Measurements from ENCODE around the gene DCUN1D3. TPM values are rescaled to one million over a fixed set of nuclear protein-coding genes. Genes with fewer than 3 reads are reported as not detected.
A peak's percentile ranks its signal among the peaks of the same experiment; 100 is the strongest.
"Not testable (repeated sequence)": the region's sequence is repeated elsewhere in the genome, so short reads cannot be mapped to it uniquely, and the experiment has no call there.

DCUN1D3 gene
- total RNA-seq, 1 donor: 30.2 TPM

DNA sequence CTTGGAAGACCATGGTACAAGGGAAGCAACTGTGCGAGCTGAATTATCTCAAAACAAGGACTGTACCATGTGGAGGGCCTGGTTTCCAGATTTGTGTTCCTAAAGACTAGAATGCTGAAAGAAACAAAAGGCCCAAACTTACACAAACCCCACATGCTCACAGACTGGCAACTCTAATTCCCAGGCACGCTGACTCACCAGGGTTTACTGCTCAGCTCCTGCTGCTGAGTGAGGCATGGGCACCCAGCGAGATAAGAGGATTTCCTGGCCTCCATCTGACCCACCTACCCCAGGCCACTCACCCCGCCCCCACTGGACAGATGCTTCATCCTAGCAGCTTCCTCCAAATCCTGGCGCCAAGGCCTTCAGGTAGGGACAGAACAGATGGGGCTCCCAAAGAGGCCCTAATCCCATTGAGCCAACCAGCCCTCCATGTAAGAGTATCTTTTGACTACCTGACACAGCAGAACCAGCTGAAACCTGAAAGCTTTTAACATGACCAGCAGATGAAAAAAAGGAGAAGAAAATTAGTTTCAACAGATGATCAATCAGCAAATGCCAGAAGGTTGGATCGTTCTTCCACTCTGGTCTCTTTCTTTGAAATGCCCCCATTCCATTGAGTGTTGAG, 33.9 kb downstream of the DCUN1D3 start:
- H3K4me3 ChIP-seq (ENCODE audit: low read depth, low read length): no peak overlapping the region
- peak; percentile 88 for DNase-seq (ENCODE audit: low read depth)
- TF ChIP-seq, protein P1, sequence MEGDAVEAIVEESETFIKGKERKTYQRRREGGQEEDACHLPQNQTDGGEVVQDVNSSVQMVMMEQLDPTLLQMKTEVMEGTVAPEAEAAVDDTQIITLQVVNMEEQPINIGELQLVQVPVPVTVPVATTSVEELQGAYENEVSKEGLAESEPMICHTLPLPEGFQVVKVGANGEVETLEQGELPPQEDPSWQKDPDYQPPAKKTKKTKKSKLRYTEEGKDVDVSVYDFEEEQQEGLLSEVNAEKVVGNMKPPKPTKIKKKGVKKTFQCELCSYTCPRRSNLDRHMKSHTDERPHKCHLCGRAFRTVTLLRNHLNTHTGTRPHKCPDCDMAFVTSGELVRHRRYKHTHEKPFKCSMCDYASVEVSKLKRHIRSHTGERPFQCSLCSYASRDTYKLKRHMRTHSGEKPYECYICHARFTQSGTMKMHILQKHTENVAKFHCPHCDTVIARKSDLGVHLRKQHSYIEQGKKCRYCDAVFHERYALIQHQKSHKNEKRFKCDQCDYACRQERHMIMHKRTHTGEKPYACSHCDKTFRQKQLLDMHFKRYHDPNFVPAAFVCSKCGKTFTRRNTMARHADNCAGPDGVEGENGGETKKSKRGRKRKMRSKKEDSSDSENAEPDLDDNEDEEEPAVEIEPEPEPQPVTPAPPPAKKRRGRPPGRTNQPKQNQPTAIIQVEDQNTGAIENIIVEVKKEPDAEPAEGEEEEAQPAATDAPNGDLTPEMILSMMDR (IDR thresholded peaks at IDR 0.05; ENCODE audit: insufficient read depth, low read length): no peak

DNA sequence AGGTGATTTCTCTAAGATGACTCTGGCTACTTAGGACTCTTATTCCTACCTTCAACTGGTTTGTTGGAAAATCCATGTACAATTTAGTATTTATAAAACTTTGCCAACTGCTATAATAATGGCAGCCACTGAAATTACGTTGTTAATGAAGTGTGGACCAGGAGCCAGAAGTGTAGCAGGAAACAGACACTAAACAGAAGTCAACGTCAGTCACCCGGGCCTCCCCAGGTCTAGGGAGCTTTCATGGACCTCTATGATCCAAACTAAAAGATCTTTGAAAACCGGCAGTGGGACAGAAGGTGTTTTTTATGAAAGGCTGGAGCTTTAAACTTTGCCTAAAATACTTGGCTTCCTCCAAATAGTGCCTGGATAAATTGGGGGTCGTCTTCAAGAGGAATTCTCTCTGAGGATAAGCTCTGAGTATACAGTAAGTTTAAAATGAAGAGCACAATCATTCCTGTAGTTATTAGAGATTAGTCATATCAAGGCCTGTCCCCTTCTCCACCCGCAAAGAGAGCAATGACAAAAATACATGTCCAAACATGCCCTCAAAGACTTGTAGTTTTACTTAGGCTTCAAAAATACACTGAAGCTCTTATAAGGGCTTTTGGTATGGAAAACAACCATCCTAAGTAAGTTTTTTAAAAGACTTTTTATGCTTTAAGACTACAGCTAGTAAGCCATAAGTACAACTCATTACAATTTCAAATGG, 34.6 kb downstream of the DCUN1D3 start:
- DNase-seq (ENCODE audit: low read depth): peak; percentile 69
- TF ChIP-seq, protein P1 (IDR thresholded peaks at IDR 0.05; ENCODE audit: insufficient read depth, low read length): no peak
- H3K4me3 ChIP-seq (ENCODE audit: low read depth, low read length): no peak overlapping the region

DNA sequence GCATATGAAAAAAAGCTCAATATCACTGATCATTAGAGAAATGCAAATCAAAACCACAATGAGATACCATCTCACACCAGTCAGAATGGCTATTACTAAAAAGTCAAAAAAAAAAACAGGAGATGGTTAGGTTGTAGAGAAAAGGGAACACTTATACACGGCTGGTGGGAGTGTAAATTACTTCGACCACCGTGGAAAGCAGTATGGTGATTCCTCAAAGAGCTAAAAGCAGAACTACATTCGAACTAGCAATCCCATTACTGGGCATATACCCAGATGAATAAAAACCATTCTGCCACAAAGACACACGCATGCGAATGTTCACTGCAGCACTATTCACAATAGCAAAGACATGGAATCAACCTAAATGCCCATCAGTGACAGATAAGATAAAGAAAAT, 35.8 kb downstream of the DCUN1D3 start:
- H3K4me3 ChIP-seq (ENCODE audit: low read depth, low read length); DNase-seq (ENCODE audit: low read depth): not testable (repeated sequence)

DNA sequence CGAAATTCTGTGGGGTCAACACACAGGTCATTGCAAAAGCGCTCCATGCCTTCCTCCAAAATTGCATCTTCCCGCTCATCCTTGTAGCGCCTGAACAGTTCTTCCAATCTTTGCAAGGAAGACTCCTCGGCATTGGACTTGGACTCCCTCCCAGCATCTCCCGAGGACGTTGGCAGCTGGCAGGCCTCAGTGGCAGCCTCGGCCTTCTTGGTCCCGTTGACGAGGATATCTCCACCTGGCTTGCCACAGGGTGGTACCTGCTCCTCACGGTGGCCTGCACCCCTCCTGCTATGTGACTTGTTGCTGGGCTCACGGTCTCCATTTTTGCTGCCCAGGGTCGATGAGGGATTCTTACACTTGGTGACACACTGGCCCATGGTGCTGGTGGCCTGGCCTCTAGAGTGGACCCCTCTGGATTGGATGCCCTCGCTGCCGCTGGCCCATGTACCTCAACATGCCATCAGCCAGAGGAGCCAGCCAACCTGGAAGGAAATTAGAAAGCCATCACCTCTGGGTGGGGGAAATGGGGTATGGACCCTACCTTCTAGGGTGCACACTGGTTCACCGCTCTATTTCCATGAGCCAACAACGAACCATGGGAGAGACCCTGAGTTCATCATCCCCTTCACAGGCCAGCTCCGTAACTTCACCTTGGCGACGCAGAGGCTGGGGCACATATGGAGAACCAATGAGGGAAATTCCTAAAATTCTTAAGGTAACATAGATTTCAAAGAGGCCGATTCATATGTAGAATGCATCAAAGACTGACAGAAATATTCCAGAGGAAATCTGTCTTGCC, 37.8 kb downstream of the DCUN1D3 start:
- DNase-seq (ENCODE audit: low read depth): no peak
- no peak overlapping the region for H3K4me3 ChIP-seq (ENCODE audit: low read depth, low read length)
- TF ChIP-seq, protein P1 (IDR thresholded peaks at IDR 0.05; ENCODE audit: insufficient read depth, low read length): no peak

DNA sequence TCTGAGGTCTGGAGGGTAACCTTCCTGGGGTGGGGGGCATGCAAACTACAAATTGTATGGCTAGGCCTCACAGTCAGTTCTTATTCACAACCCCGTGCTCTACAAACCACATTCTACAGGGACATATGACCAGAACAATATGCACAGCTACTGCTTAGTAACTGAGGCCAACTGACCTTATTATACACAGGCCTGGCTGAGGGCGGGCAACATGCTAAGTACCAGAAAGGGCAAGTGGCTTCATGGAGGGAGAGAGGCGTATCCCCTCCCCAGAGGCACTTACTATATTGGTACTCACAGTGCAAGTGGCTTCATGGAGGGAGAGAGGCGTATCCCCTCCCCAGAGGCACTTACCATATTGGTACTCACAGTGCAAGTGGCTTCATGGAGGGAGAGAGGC, 39.2 kb downstream of the DCUN1D3 start:
- DNase-seq (ENCODE audit: low read depth); H3K4me3 ChIP-seq (ENCODE audit: low read depth, low read length): not testable (repeated sequence)

DNA sequence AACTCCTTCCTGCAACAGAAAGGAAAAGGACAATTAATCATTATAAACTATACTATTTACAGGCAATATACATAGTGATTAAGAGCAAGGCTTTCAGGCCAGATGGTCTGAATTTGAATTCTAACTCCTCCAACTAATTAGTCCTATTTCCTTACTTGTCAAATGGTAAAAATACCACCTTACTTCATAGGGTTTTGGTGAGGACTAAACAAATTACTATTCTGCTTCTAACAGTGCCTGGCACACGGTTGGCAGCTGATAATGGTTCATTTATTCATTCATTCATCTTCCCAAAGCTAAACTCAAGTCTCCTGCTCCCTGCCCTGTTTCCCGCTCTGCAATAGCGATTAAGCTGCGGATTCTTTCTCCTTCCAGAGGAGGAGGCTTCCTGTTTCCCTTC, 39.8 kb downstream of the DCUN1D3 start:
- TF ChIP-seq, protein P1 (IDR thresholded peaks at IDR 0.05; ENCODE audit: insufficient read depth, low read length): no peak
- no peak overlapping the region for H3K4me3 ChIP-seq (ENCODE audit: low read depth, low read length)
- DNase-seq (ENCODE audit: low read depth): no peak

DNA sequence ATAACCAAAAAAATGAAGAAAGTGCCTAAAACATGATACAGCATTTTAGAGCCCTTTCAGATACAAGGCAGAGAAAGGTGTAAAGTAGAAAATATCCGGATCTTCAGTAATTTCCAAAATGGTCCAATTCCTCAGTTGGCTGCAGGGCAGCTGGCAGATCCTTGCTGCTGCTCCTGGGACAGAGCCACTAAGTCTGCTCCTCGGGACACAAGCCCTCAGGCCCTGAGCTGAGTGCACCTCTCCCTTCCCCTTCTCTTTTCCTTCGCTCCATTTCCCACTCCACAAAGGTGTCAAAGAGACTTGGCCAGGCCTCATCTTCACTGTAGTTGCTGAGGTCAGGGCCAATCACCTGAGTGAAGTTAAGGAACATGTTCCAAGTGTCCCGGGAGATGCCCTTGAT, 40.5 kb downstream of the DCUN1D3 start:
- no peak overlapping the region for H3K4me3 ChIP-seq (ENCODE audit: low read depth, low read length)
- TF ChIP-seq, protein P1 (IDR thresholded peaks at IDR 0.05; ENCODE audit: insufficient read depth, low read length): no peak
- DNase-seq (ENCODE audit: low read depth): no peak
